Panc1 (cell line): ENCODE data around the gene EPHB2. TPM values are rescaled to one million over a fixed set of nuclear protein-coding genes. Genes with fewer than 3 reads are reported as not detected.

Source experiments
- ATAC-seq: fragments of 200-7000 bp; cut with Tn5 transposase; 2 replicates; pipeline ENCODE4 v1.9.1; 2020; ENCODE audit warnings: mild to moderate bottlenecking, moderate library complexity
- BruUV-seq: library from RNA; stranded (reverse); fragments of 400-500 nt; replicated peaks from 2 replicates; lab custom pipeline; 2021; lab: Mats Ljungman, UMichigan
- CTCF ChIA-PET: fragments of 300-600 bp; sonication (Branson Sonifier 250); formaldehyde crosslinking; loops from one replicate; lab custom pipeline; 2022; ENCODE audit warnings: antibody characterized with exemption; lab: Charles Lee
- POLR2A ChIA-PET: fragments of 300-600 bp; sonication (Branson Sonifier 250); formaldehyde crosslinking; loops from one replicate; lab custom pipeline; 2022; ENCODE audit warnings: antibody characterized with exemption; lab: Charles Lee
- DNase-seq: peaks from one replicate; pipeline ENCODE4 v3.0.0-alpha.2; 2010; ENCODE audit warnings: low read depth, low spot score
- H3K27ac ChIP-seq: 2 replicates; pipeline ENCODE4 v1.5.1; 2011; ENCODE audit warnings: mild to moderate bottlenecking, low read length, inconsistent platforms
- H3K27me3 ChIP-seq: fragments of 200-500 bp; sonication (Bioruptor generic); 2 replicates; pipeline ENCODE4 v1.6.0; 2014; ENCODE audit warnings: low read length, inconsistent platforms; ENCODE audit not compliant: control insufficient read depth, insufficient read depth
- H3K36me3 ChIP-seq: fragments of 200-500 bp; sonication (Bioruptor generic); 2 replicates; pipeline ENCODE4 v1.5.1; 2014; ENCODE audit warnings: inconsistent platforms, mild to moderate bottlenecking, low read length, moderate library complexity; ENCODE audit not compliant: control insufficient read depth, insufficient read depth
- H3K4me1 ChIP-seq: 2 replicates; pipeline ENCODE4 v1.5.1; 2011; ENCODE audit warnings: inconsistent platforms, mild to moderate bottlenecking, low read length, moderate library complexity; ENCODE audit not compliant: control insufficient read depth, insufficient read depth
- H3K4me3 ChIP-seq, 2 experiments: 2 replicates each; pipeline ENCODE4 v1.5.1; 2011 to 2012; ENCODE audit warnings: low read depth in 2 of 2, low read length in 2 of 2, mild to moderate bottlenecking in 2 of 2, inconsistent platforms in 1 of 2, moderate library complexity in 1 of 2
- H3K9me3 ChIP-seq: fragments of 200-500 bp; sonication (Bioruptor generic); 2 replicates; pipeline ENCODE4 v1.5.1; 2014; ENCODE audit warnings: low read depth, mild to moderate bottlenecking, inconsistent platforms, low read length, moderate library complexity; ENCODE audit not compliant: control insufficient read depth, insufficient read depth
- CTCF ChIP-seq: fragments of 450-650 bp; IDR thresholded peaks from 2 replicates; pipeline ENCODE4 v1.5.1; 2017; ENCODE audit warnings: mild to moderate bottlenecking
- SIN3A ChIP-seq: IDR thresholded peaks from 2 replicates; pipeline ENCODE4 v1.6.1; 2012; ENCODE audit warnings: low read depth, mild to moderate bottlenecking, low read length, moderate library complexity, borderline replicate concordance; ENCODE audit not compliant: insufficient read depth
- TCF7L2 ChIP-seq: IDR thresholded peaks from 2 replicates; pipeline ENCODE4 v1.6.1; 2011; ENCODE audit warnings: mild to moderate bottlenecking, low read depth, low read length, inconsistent platforms
- in situ Hi-C: cut with HindIII; loops from 2 replicates; pipeline ENCODE4 v1.10.0; 2016; ENCODE audit warnings: low sequenced_read_pairs, low pct_unique_long_range_greater_than_20kb
- intact Hi-C: fragments of 100-400 bp; cut with micrococcal nuclease; formaldehyde crosslinking; loops from one replicate; pipeline ENCODE4 v1.10.0; 2022; ENCODE audit not compliant: unreplicated experiment
- total RNA-seq: library from RNA; stranded (reverse); gene quantifications from one replicate; pipeline ENCODE4 v1.2.1, GENCODE V29; 2021; ENCODE audit not compliant: unreplicated experiment

EPHB2 gene
- total RNA-seq, 1 experiment from 2014 or later: 29.0 TPM

GRCh38 chr1:22722901-22723550, 12.4 kb downstream of the EPHB2 start (continued):
- TF ChIP-seq CTCF: no peak

- Histone ChIP-seq H3K36me3 (no peaks in the 10 kb centered on the region), H3K27me3 (no peaks in the 10 kb centered on the region), H3K27ac (no peak overlapping the region), H3K4me1 (no peaks in the 10 kb centered on the region), H3K9me3 (no peaks in the 10 kb centered on the region), H3K4me3 (no peak overlapping the region)
- ATAC-seq (no peak), DNase-seq (no peak)
- BruUV-seq: no TSS peak
- POLR2A ChIA-PET: no interaction called here
- CTCF ChIA-PET: no interaction called here
- in situ Hi-C loops (no loop called here), intact Hi-C loops (no loop called here)
- TF ChIP-seq SIN3A: no peak
- no peak for TF ChIP-seq TCF7L2
- no peak for TF ChIP-seq CTCF
These were observed 17.2 kb downstream of the EPHB2 start for GRCh38 chr1:22727873-22728272.

- no peaks in the 10 kb centered on the region for H3K27me3 ChIP-seq
- ATAC-seq (0 out of 2 replicates have a peak, but pooled peaks have one; percentile 29), DNase-seq (no peak)
- no peaks in the 10 kb centered on the region for H3K36me3 ChIP-seq
- no TSS peak for BruUV-seq
- intact Hi-C loops: no loop called here
- TF ChIP-seq SIN3A (no peak), CTCF (no peak), TCF7L2 (no peak)
- H3K27ac ChIP-seq: no peak overlapping the region
- in situ Hi-C loops: no loop called here
- ChIA-PET CTCF (no interaction called here), POLR2A (no interaction called here)
- H3K4me1 ChIP-seq: no peaks in the 10 kb centered on the region
- no peak overlapping the region for H3K4me3 ChIP-seq
- no peaks in the 10 kb centered on the region for H3K9me3 ChIP-seq
These were observed 18.2 kb downstream of the EPHB2 start for GRCh38 chr1:22728751-22729399.
